Kidney capillary endothelial cell (primary cell): Measurements from ENCODE around the gene SDHC.
A peak's percentile ranks its signal among the peaks of the same experiment; 100 is the strongest.
"Not testable (repeated sequence)": the region's sequence is repeated elsewhere in the genome, so short reads cannot be mapped to it uniquely, and the experiment has no call there.

Source experiments
- DNase-seq: peaks from one replicate; pipeline ENCODE4 v3.0.0-alpha.2; 2018; ENCODE audit warnings: low spot score

SDHC gene

GRCh38 chr1:161388639-161389038, 74.5 kb downstream of the SDHC start:
- DNase-seq: no peak

- DNase-seq: not testable (repeated sequence)
Measured at GRCh38 chr1:161389158-161389557, 75.0 kb downstream of the SDHC start.

GRCh38 chr1:161389691-161390558, 75.7 kb downstream of the SDHC start:
- DNase-seq: peak; percentile 93

GRCh38 chr1:161390559-161390858, 76.3 kb downstream of the SDHC start:
- DNase-seq: no peak

- not testable (repeated sequence) for DNase-seq
Measured at GRCh38 chr1:161391136-161391535, 77.0 kb downstream of the SDHC start.

- DNase-seq: no peak
Measured at GRCh38 chr1:161391611-161392010, 77.4 kb downstream of the SDHC start.

- no peak for DNase-seq
Measured at GRCh38 chr1:161393151-161393550, 79.0 kb downstream of the SDHC start.

GRCh38 chr1:161397038-161397437, 82.9 kb downstream of the SDHC start:
- not testable (repeated sequence) for DNase-seq

- no peak for DNase-seq
Measured at GRCh38 chr1:161398900-161399256, 84.7 kb downstream of the SDHC start.

- DNase-seq: peak; percentile 81
Measured at GRCh38 chr1:161399257-161399998, 85.2 kb downstream of the SDHC start.

GRCh38 chr1:161402446-161402845, 88.3 kb downstream of the SDHC start:
- no peak for DNase-seq

- no peak for DNase-seq
Measured at GRCh38 chr1:161404051-161404597, 89.9 kb downstream of the SDHC start.

- not testable (repeated sequence) for DNase-seq
Measured at GRCh38 chr1:161406551-161406950, 92.4 kb downstream of the SDHC start.

GRCh38 chr1:161407451-161407985, 93.3 kb downstream of the SDHC start:
- no peak for DNase-seq

GRCh38 chr1:161408429-161409052, 94.4 kb downstream of the SDHC start:
- DNase-seq: no peak

- DNase-seq: not testable (repeated sequence)
Measured at GRCh38 chr1:161409848-161410635, 95.9 kb downstream of the SDHC start.

- DNase-seq: not testable (repeated sequence)
Measured at GRCh38 chr1:161410636-161410970, 96.4 kb downstream of the SDHC start.
